8988T (cell line): ENCODE results near the gene SLC2A14.
"Not testable (repeated sequence)": the region's sequence is repeated elsewhere in the genome, so short reads cannot be mapped to it uniquely, and the experiment has no call there.

Experiments
- DNase-seq: peaks from one replicate; pipeline ENCODE4 v3.0.0; 2011

The SLC2A14 gene

GRCh38 chr12:7872566-7873319 lies at the start of gene SLC2A14:
Gene SLC2A14, minus strand, starts transcription at chr12:7872915. Its CDS starts 3,035 bp downstream, at chr12:7869880.
- no peak for DNase-seq

GRCh38 chr12:7921181-7921580 lies 48.5 kb upstream of the SLC2A14 start:
- not testable (repeated sequence) for DNase-seq

- DNase-seq, result not testable (repeated sequence)
These were observed 45.5 kb upstream of the SLC2A14 start for GRCh38 chr12:7918268-7918590.

GRCh38 chr12:7917392-7918267 lies 44.9 kb upstream of the SLC2A14 start:
- no peak for DNase-seq

GRCh38 chr12:7916936-7917335 lies 44.2 kb upstream of the SLC2A14 start:
- DNase-seq, result no peak

GRCh38 chr12:7915661-7916403 lies 43.1 kb upstream of the SLC2A14 start:
- DNase-seq, result no peak

GRCh38 chr12:7910106-7910505 lies 37.4 kb upstream of the SLC2A14 start:
- DNase-seq, result not testable (repeated sequence)

- no peak for DNase-seq
These were observed 34.3 kb upstream of the SLC2A14 start for GRCh38 chr12:7907009-7907408.

- DNase-seq, result not testable (repeated sequence)
These were observed 33.6 kb upstream of the SLC2A14 start for GRCh38 chr12:7906303-7906702.

- not testable (repeated sequence) for DNase-seq
These were observed 32.9 kb upstream of the SLC2A14 start for GRCh38 chr12:7905600-7906125.

GRCh38 chr12:7905071-7905470 lies 32.4 kb upstream of the SLC2A14 start:
- no peak for DNase-seq

- not testable (repeated sequence) for DNase-seq
These were observed 29.7 kb upstream of the SLC2A14 start for GRCh38 chr12:7902416-7902815.

GRCh38 chr12:7899755-7900154 lies 27.0 kb upstream of the SLC2A14 start:
- DNase-seq, result no peak

- DNase-seq, result not testable (repeated sequence)
These were observed 24.0 kb upstream of the SLC2A14 start for GRCh38 chr12:7896726-7897125.

- no peak for DNase-seq
These were observed 19.7 kb upstream of the SLC2A14 start for GRCh38 chr12:7892186-7892980.

GRCh38 chr12:7884689-7885088 lies 12.0 kb upstream of the SLC2A14 start:
- no peak for DNase-seq

- not testable (repeated sequence) for DNase-seq
These were observed 9.0 kb upstream of the SLC2A14 start for GRCh38 chr12:7881736-7882120.

- not testable (repeated sequence) for DNase-seq
These were observed 8.4 kb upstream of the SLC2A14 start for GRCh38 chr12:7880952-7881735.

GRCh38 chr12:7879246-7879645 lies 6.5 kb upstream of the SLC2A14 start:
- no peak for DNase-seq

GRCh38 chr12:7877420-7877819 lies 4.7 kb upstream of the SLC2A14 start:
- no peak for DNase-seq

- DNase-seq, result no peak
These were observed 2.4 kb downstream of the SLC2A14 start for GRCh38 chr12:7870335-7870734.
